Vagina (tissue), 2 donors: ENCODE results near the gene CLRN3.

ENCODE experiments used
- CTCF ChIP-seq, 3 experiments: fragments of 450-650 bp in 2 of 3; fragments of 200-600 bp in 1 of 3; sonication (generic) in 1 of 3; IDR thresholded peaks; one replicate each; pipeline ENCODE4 v1.5.1; 2017 to 2019; ENCODE audit warnings: antibody characterized with exemption in 3 of 3, mild to moderate bottlenecking in 2 of 3, moderate library complexity in 2 of 3
- POLR2A ChIP-seq, 2 donors: fragments of 450-650 bp; IDR thresholded peaks; one replicate each; pipeline ENCODE4 v1.6.1; 2017; ENCODE audit warnings: antibody characterized with exemption in 2 of 2, mild to moderate bottlenecking in 2 of 2, moderate library complexity in 2 of 2
- POLR2AphosphoS5 ChIP-seq, 2 donors: sonication (generic); formaldehyde crosslinking; IDR thresholded peaks; one replicate each; pipeline ENCODE4 v1.9.0; 2017; ENCODE audit warnings: antibody characterized with exemption in 2 of 2, mild to moderate bottlenecking in 2 of 2, low read depth in 1 of 2; ENCODE audit not compliant: insufficient read depth in 1 of 2

- TF ChIP-seq CTCF (IDR thresholded peaks at IDR 0.05) (no peak), POLR2A (IDR thresholded peaks at IDR 0.05) (no peak), POLR2AphosphoS5 (IDR thresholded peaks at IDR 0.05; ENCODE audit: insufficient read depth in 1 of 2, low read depth in 1 of 2) (no peak)
Observed at GRCh38 chr10:127845756-127846155, 47.0 kb downstream of the CLRN3 start.
